Inflammatory macrophage treated with lipopolysaccharide for 4 hours (primary cell): ENCODE measurements around the gene ZBTB7C.

Experiments used
- DNase-seq: peaks from one replicate; pipeline ENCODE4 v3.0.0-alpha.2; 2020

Gene ZBTB7C

DNA sequence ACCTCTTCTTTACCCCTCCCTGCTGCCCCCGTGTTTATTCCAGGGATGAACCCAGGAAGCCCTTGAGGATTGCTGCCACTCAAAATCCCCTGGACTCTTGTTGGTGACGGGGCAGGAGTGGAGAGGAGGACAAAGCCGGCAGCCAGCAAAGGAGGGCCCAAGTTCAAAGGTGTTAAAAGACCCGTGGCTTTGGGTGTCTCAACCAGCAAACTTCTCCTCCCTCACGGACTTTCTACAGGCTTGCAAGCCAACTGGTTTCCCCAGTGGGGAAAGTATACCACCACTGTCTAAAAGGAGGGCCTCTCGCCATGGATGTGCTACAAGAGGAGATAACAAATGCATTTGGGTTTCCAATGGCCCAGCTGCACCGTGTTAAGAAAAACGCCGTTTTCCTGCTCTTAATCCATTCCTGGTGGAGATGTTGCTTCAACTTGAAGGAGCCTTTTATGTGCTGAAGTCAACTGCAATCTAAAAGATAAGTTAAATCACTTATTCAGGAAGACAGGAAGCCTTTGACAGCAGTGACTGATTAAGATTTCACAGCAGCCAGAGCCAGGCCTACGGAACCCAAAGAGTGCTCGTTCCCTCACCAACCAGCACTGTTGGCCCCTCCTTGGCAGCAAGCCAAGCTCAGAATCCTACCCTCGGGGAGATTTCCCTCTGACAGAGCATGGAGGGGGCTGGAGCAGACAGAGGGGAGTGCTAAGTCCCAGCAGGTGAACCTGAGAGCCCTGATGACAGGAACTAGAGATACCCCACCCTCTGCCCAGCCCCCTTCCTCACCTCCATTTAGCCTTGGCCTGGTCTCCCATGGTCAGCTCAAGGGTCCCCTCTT is 57.8 kb downstream of the ZBTB7C start:
- no peak for DNase-seq

DNA sequence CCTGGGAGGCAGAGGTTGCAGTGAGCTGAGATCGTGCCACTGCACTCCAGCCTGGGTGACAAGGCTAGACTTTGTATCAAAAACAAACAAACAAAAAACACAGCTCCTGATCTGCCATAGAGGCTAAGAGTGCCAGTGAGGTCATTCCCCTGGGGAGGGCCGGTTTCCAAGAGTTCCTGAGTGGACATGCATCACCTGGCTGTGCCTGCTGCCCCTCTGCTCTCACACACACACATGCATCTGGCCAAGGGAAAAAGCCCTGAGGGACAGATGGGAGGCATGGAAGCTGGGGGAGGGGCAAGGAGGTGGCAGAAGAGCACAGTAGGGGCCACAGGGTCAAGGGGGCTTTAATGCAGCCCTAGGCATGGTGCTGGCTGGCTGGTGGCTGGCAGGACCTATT is 60.4 kb downstream of the ZBTB7C start:
- DNase-seq: no peak

DNA sequence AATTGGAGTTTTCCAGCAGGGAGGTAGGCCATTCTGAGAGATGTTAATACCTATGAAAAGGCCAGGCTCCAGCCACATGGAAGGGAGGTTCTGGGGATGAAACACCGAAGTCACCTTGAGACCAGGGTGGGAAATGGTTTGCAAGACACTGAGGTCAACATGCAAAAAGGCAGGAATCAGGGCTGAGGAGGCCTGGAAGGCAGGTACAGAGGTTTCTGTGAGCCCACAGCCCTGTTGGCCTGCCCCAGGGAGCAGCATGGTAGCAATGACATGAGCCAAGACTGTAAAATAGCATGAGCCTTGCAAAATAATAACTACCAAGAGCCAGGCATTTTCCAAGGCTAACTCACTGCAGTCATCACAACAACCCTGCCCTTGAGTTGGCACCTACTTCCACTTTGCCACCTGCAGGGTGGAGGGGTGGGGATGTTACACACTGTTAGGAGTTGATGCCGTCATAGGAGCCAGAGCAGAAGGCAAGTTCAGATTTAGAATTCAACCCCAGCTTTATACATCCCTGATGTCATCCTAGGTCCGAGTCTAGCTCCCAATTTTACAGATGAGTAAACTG is 61.3 kb downstream of the ZBTB7C start:
- DNase-seq: no peak

DNA sequence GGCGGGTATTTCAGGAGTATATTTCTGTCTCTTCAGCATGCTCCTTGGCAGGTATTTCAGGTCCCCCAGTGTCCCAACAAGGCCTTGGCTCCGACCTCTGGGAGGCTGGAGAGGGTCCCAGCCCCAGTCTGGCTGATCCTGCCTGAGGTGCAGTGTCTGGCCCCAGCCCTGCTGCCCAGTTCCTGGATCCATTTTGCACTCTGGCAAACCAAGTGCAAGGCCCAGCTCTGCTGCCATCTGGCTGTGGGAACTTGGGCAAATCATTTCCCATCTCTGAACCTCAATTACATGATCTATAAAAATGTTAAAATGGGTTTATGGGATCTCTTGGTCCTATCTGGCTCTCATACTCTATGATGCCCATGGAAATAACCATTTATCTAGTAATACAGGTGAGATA is 63.6 kb downstream of the ZBTB7C start:
- DNase-seq: peak; percentile 21

DNA sequence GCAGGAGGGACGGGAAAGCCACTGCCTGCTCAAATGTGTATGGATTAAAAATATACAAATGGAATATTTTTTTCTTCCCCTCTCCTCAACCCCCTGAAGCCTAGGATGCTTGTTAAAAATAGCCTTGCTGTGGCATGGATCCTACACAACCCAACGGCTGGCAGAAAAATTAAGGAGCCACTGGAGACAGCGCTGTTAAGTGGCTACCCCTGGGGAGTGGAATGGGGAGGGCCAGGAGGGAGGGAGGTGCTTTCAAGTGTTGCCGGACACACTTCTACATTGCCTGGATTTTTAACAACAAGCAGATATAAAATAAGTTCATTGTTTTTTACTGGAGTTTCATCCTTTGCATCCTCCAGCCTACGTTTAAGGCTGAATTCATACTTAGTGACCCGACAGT is 66.6 kb downstream of the ZBTB7C start:
- DNase-seq: no peak

DNA sequence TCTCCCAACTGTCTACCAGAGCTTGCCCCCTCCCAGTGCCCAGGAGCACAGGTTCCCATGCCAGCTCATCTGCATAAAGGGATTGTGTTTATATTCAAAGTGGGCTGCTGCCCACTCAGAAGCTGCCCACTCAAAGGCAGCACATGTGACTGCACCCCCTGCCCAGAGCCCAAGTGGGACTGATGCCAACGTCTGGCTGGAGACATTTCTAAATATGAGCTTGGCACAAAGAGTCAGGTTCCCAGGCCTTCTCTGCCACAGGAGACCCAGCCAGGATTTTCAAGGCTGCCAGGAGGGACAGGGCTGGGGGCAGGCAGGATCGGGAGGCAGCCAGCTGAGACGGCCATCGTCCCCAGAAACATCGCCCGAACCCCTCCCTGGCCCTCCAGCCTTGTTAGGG is 67.1 kb downstream of the ZBTB7C start:
- no peak for DNase-seq

DNA sequence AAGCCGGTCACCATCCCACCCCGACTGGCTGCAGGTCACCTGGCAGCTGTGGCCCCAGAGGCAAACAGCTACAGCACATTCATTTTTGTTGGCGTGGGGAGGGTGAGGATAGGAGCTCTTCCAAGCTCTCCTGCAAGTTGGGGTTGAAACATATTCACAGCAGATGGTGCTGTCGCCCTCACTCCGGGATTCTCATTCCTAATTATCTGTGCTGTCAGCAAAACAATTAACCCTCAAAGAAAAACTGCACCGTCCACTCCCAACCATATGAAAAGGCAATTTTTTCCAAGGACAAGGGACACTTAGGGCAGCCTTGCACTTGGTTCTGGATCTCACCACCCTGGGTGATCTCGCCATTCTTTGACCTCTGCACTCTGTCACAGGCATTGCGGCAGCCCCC is 68.6 kb downstream of the ZBTB7C start:
- no peak for DNase-seq

DNA sequence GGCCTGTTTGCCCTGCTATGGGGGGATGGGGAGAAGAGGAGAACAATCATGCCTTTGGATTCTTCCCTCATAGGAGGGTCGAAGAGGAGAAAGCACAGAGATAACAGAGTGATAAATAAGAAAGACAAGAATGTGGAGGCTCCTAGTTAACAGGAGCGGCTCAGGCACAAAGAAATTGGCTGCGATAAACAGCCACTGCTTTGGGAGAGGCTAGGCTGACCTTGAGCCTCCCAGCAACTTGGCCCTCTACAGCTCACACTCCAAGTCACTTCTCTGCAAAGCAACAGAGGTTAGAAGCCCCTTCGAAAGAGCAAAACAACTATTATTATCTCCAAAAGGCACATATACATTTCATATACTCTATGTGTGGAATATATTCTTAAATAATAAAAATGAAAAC is 69.5 kb downstream of the ZBTB7C start:
- DNase-seq: no peak

DNA sequence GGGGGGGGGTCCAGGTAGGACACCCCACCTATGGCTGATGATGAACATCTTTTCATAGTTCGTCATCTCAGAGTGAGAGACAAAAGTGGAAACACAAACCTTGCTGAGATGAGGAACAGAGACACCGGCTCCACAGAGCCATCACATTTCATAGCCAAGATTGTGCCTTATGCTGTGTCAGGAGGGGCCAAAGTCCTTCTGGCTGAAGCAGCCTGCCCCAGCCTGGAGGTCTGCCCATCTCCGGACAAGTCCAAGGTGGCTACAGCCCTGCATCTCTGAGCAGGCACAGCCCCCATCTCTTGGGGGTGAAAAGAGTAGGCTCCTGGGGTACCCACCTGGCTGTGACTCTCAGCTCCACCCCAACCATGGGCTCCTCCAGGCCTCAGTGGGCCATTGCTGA is 70.3 kb downstream of the ZBTB7C start:
- DNase-seq: no peak

DNA sequence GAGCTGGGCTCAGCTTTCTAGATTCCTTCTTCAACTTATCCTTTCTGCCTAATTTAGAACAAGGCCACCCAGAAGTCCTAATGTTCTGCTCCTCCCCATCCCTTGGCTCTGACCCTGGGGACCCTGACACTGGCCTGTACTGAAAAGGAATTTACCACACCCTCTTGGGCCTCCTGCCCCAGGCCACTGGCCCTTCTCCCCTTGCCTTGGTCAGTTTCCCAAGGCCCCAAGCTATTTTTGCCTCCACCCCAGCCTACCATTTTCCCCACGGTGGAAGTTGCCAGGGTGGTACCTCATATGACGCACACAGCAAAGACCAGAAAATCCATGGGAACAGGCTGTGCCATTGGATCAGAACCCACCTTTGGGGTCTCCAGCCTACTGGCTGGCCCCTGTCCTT is 72.1 kb downstream of the ZBTB7C start:
- no peak for DNase-seq

DNA sequence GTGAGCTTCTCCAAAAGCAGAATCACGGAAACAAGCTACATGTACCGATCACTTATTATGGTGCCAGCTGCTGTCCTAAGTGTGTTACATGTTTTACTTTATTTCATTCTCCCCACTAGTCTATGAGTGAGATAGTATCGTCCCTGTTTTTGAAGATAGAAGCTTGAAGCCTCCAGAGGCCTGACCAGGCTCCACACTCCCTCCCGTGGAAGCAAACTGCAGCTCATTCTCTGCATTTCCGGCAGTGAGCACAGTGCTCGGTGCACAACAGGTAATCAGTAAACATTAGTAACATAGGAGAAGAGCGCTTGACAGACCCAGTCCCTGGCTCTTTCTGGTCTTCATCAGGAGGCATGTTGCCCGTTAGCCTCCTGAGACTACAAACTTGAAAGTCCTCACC is 72.9 kb downstream of the ZBTB7C start:
- DNase-seq: no peak

DNA sequence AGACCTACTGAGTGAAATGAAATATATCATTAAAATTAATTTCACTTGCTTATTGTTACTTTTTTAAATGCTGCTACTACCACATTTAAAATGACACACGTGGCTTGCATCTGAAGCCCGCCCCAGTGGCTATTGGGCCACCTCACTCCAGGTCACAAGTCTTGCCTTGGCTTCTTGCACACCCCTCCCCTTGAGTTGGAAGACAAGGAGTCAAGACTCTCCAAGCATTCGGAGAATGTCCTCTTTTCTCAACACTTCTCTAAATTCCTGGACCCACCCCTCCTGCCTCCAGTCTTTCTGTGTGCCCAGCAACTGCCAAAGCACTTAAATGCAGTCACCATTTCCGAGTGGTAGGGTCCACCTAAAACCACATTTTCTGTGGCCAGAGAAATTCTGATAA is 73.4 kb downstream of the ZBTB7C start:
- DNase-seq: no peak

DNA sequence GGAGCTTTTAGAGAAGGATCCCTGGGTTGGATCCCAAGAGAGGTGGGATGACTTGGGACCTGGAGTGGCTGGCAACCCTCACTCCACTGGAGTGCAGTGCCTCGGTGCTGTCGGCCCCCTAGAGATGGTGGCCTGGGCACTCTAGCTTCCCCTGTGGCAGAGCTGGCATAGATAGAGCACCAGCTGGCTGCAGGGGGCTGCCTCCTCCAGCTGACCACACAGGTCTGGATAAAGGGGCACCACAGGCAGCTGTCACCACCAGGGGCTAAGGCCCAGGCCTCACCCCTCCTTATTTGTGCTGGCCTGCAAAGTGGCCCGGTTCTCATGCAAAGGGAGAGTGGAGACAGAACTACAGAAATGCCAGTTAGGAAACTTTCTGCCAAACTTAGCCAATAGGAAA is 74.3 kb downstream of the ZBTB7C start:
- DNase-seq: no peak

DNA sequence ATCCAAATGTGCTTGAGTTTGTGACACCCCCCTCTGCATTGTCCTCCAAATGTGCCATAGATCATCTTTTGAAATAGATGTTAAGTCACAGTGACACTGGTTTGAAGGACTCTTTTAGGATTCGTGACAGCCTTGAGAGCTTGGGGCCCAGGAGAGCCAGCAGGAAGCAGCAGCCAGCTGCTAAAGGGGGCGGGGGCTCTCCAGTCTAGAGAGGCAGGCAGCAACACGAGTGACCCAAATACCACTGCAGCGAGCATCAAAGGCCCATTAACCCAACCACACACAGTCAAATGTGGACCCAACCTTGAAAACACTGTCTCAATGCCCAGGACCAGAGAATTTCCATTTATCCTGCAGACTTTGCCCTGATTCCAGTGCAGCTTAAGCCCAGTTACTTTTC is 75.6 kb downstream of the ZBTB7C start:
- no peak for DNase-seq

DNA sequence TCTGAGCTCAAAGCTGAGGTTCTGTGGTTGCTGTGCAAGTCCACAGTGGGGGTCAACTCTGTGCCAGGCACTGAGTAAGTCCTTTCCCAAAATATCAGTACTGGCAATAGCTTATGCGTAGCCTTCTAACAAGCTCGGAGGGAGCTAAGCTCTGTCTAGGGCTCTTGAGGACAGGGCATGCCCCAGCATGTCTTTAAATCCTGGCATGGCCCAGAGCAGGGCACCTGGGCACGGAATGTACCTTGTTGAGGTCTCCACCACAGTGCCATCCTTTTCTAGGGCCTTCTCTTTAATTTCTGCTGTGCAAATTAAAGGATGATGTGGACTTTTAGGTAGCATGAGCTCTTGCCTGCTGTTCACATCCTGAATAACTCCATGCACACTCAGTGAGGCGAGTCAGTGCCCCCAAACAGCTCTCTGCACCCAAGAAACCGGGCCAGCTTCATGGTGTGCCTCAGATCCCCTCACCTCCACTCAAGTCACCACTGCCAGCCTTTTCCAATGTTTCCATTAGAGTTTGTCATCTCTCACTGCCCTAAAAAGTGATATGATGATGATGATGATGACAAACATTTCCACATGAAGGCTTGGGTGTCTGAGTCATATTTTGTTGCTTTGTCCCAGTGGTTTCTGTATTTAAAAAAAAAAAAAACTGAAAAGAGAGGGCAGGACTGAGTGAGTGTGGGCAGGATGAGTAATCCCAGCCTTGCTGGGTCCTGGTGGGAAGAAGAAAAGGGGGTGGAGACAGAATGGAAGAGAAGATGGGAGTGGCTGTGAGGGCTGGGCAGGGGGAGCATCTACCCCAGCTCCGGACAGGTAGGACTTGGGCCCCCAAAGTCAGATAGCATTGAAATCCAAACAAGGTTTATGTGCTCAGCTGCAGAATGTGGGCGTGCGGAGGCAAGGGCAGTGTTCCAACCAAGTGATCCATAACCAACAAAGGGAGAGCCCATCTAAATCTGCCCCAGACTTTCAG is 78.9 kb downstream of the ZBTB7C start:
- DNase-seq: peak; percentile 85

DNA sequence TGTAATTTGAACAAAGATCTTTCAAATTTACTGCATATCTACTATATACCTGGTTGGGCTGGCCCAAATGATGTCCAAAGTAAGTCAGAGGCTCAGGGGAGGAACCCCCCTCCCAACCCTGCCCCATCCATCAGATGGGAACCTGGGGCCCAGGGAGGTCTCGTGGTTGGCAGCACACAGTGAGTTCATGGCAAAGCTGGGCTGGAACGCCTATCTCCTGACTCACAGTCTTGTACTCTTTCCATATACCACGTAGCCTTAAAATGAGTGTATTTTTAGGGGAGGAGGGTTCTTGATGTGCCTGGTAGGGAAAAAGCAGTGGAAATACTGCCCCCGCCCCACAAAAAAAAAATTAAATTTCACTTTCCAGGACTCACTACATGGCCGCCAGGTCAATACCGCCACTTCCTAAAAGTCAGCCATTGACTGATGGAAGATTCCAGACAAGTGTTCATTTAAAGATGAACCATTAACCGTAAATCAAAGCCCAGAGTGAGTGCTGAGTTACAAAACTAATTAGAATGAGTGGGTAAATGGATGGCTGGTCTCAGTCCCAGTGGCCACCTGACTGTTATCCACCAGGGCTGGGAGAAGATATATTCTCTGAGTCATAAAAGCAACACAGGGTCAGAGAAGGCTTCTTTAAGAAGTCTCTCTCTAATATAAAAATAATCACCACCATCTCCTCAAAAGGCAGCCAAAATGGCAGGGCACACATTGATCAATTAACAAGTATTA is 80.5 kb downstream of the ZBTB7C start:
- no peak for DNase-seq

DNA sequence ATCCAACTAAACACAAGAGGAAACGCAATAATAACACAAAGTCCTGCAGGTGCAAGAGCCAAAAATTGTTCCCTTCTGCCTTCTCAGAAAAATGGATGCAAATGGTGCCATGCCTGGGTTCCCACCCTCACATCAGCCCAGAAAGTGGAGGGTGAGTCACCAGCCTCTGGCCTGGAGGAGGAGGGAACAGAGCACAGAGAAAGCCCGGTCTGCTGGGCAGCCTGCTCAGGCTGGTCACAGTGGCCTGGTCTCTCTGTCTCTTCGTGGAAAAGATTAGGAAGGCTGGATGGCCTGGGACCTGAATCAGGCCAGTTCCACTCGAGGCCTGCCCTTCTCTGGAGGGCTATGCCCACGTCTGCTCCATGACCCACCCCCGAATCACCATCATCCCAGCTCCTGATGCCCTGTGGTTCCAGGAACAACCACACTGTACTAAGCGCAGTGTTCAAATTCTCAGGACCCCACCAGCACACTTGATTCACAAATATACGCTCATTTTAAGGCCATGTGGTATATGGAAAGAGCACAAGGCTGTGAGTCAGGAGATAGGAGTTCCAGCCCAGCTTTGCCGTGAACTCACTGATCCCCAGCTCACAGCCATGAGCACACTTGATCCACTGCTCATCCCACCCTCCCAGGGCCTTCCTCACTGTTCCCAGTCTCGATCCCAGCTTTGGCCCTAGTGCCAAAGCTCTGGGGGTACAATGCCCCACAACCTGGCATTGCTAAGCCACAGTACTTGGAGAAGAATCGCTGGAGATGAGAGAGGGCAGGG is 82.1 kb downstream of the ZBTB7C start:
- peak; percentile 63 for DNase-seq

DNA sequence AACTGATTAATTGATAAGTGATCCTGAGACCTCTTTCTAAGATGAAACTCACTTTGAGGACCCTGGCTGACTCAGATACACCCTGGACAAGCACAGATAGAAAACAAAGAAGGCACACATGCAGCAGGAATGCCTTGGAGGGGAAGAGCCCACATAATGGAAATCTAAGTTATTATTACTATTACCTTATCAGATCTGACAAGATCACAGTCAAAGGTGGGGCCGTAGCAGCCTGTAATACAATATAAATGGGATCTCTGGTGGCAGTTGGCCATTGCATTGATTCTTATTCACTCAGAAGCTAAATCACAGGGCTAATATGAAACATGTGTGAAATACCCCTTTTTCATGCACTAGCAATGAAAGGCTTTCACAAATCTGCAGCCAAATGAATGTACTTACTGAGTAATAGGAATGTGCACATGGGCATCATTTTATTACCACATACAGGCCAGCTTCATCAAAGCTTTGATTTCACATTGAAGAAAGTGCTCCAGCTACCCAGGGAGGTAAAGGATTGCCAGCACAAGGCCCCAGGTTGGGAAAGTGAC is 84.0 kb downstream of the ZBTB7C start:
- no peak for DNase-seq

DNA sequence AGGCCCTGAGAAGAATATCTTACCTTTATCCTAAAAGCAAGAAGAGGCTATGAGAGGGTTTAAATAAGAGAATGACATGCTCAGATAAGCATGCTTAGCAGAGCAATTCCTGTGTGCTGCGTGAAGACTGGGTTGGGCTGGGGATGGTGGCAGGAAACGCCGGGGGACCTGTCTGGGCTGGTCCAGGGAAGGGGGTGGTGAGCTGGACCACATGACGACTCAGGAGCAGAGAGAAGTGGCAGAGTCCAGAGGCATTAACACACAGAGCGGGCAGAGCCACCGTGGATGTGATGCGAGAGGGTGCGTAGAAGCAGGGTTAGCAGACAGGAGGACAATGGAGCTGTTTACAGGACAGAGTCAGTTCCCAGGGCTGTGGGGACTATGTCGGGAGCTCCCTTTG is 84.5 kb downstream of the ZBTB7C start:
- no peak for DNase-seq

DNA sequence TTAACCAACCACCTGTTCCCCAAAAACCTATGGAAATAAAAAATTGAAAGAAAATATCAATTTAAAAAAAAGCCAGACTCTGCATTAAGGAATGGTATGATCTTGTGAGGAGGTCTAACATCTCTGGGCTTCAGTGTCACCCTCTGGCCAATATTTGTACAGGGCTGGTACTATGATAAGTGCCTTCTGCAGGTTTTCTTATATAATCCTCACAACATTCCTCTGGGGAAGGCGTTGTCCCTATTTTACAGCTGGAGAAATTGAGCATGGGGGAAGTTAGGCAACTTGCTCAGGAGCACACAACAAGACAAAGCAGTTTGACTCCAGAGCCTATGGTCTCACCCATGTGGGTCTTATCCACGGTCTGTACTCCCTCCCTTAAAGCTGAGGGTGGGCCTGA is 86.0 kb downstream of the ZBTB7C start:
- DNase-seq: no peak

DNA sequence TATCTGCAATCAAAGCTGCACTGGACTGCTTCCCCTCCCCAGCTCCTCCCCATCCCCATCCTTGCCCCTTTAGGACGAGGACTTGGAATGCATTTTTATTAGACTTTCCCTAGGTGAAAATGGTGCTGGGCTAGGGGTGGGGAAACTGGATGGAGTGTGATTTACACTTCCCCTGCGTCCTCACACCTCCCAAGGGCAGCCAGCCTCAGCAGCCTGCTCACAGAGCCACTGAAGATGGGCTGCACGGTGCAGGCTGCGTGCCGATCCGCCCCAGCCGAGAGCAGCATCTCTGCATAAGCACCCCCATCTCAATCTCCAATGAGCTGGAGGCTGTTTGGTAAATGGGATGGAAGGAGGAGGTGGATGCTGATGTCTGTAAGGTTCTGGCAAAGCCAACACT is 87.6 kb downstream of the ZBTB7C start:
- no peak for DNase-seq

DNA sequence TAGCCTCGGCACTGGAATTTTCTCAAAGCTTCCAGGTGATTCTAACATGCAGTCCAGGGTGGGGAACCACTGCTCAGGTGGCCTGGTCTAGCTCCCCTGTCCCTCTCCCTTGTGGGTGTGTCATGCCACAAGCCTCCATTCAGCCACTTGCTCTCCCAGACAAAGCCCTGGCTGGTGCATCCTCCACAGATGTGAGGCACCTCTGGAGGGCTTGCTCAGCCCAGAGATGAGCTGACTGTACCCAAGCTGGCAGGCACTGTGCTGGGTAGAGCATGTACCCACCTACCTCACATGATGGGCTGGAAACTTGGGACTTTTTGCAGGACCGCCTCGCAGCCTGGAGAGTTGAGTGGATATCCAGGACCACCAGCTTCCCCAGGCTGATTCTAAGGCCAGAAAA is 88.1 kb downstream of the ZBTB7C start:
- DNase-seq: no peak
